SKM-1 (cell line): ENCODE results near the gene CSNK1A1L.

Experiments used
- DNase-seq: peaks from one replicate; lab custom pipeline; 2025; ENCODE audit not compliant: unreplicated experiment; lab: John Stamatoyannopoulos, UW

The CSNK1A1L gene

GRCh38 chr13:37107868-37108267, 2.4 kb upstream of the CSNK1A1L start:
- no peak for DNase-seq

- DNase-seq, result no peak
Measured at GRCh38 chr13:37107456-37107855, 2.0 kb upstream of the CSNK1A1L start.

- DNase-seq, result no peak
Measured at GRCh38 chr13:37106642-37107041, 1.2 kb upstream of the CSNK1A1L start.

- DNase-seq, result no peak
Measured at GRCh38 chr13:37102896-37103295, 2.6 kb downstream of the CSNK1A1L start.

GRCh38 chr13:37101201-37101600, 4.3 kb downstream of the CSNK1A1L start:
- no peak for DNase-seq

GRCh38 chr13:37100731-37101130, 4.7 kb downstream of the CSNK1A1L start:
- DNase-seq, result no peak

GRCh38 chr13:37097076-37097475, 8.4 kb downstream of the CSNK1A1L start:
- DNase-seq, result no peak

- DNase-seq, result no peak
Measured at GRCh38 chr13:37094840-37095239, 10.6 kb downstream of the CSNK1A1L start.

- no peak for DNase-seq
Measured at GRCh38 chr13:37094099-37094498, 11.4 kb downstream of the CSNK1A1L start.

- DNase-seq, result peak; percentile 31
Measured at GRCh38 chr13:37091835-37092234, 13.6 kb downstream of the CSNK1A1L start.

- peak; percentile 38 for DNase-seq
Measured at GRCh38 chr13:37090912-37091311, 14.6 kb downstream of the CSNK1A1L start.

- DNase-seq, result no peak
Measured at GRCh38 chr13:37089495-37089894, 16.0 kb downstream of the CSNK1A1L start.

- DNase-seq, result peak; percentile 86
Measured at GRCh38 chr13:37087486-37087885, 18.0 kb downstream of the CSNK1A1L start.

- DNase-seq, result no peak
Measured at GRCh38 chr13:37085606-37086005, 19.9 kb downstream of the CSNK1A1L start.

GRCh38 chr13:37076818-37077217, 28.6 kb downstream of the CSNK1A1L start:
- no peak for DNase-seq

- DNase-seq, result no peak
Measured at GRCh38 chr13:37075164-37075563, 30.3 kb downstream of the CSNK1A1L start.

- peak; percentile 19 for DNase-seq
Measured at GRCh38 chr13:37074703-37075102, 30.8 kb downstream of the CSNK1A1L start.

- no peak for DNase-seq
Measured at GRCh38 chr13:37072024-37072423, 33.4 kb downstream of the CSNK1A1L start.

GRCh38 chr13:37070956-37071355, 34.5 kb downstream of the CSNK1A1L start:
- DNase-seq, result no peak

- DNase-seq, result no peak
Measured at GRCh38 chr13:37070145-37070695, 35.2 kb downstream of the CSNK1A1L start.

GRCh38 chr13:37069597-37070103, 35.8 kb downstream of the CSNK1A1L start:
- no peak for DNase-seq

GRCh38 chr13:37068962-37069361, 36.5 kb downstream of the CSNK1A1L start:
- no peak for DNase-seq

- no peak for DNase-seq
Measured at GRCh38 chr13:37067874-37068273, 37.6 kb downstream of the CSNK1A1L start.
